AML-193 (cell line): ENCODE results near the gene ELP5.

Experiments
- DNase-seq, 2 experiments: peaks; one replicate each; lab custom pipeline; 2025; lab: John Stamatoyannopoulos, UW

Gene ELP5

GRCh38 chr17:7256766-7257456, 4.9 kb downstream of the ELP5 start:
- no peak for DNase-seq

- peak in 1 of 2 experiments; percentile 21 for DNase-seq
Measured at GRCh38 chr17:7258731-7259554, 6.9 kb downstream of the ELP5 start.

- DNase-seq, result no peak
Measured at GRCh38 chr17:7259555-7259889, 7.5 kb downstream of the ELP5 start.

GRCh38 chr17:7260151-7260550, 8.1 kb downstream of the ELP5 start:
- no peak for DNase-seq

GRCh38 chr17:7260651-7261378, 8.8 kb downstream of the ELP5 start:
- no peak for DNase-seq

- DNase-seq, result no peak
Measured at GRCh38 chr17:7261379-7262191, 9.6 kb downstream of the ELP5 start.

- no peak for DNase-seq
Measured at GRCh38 chr17:7262192-7262934, 10.3 kb downstream of the ELP5 start, which contains the start of gene CLDN7. TSS of gene CLDN7 (minus strand) at chr17:7262478. CDS start at chr17:7262043, 435 bp downstream.

- no peak for DNase-seq
Measured at GRCh38 chr17:7262935-7263800, 11.2 kb downstream of the ELP5 start.

GRCh38 chr17:7263801-7264078, 11.7 kb downstream of the ELP5 start:
- no peak for DNase-seq

- no peak for DNase-seq
Measured at GRCh38 chr17:7266784-7267183, 14.8 kb downstream of the ELP5 start.

GRCh38 chr17:7279448-7279847, 27.4 kb downstream of the ELP5 start:
- no peak for DNase-seq

- DNase-seq, result peak; percentile 45 to 46
Measured at GRCh38 chr17:7280519-7281073, 28.6 kb downstream of the ELP5 start.

GRCh38 chr17:7281074-7281952, 29.3 kb downstream of the ELP5 start, which contains the start of gene SLC2A4:
TSS of gene SLC2A4 (plus strand) at chr17:7281718. CDS start at chr17:7281935, 217 bp downstream.
- DNase-seq, result peak; percentile 41 to 56

- DNase-seq, result no peak
Measured at GRCh38 chr17:7281953-7282751, 30.1 kb downstream of the ELP5 start.

- DNase-seq, result no peak
Measured at GRCh38 chr17:7282752-7283321, 30.8 kb downstream of the ELP5 start.

- DNase-seq, result no peak
Measured at GRCh38 chr17:7283471-7284216, 31.6 kb downstream of the ELP5 start.

GRCh38 chr17:7284911-7285310, 32.9 kb downstream of the ELP5 start:
- DNase-seq, result no peak
